Mesenchymal stem cell (in vitro differentiated cells and primary cell): Measurements from ENCODE around the gene RMND1.

Source experiments
- DNase-seq: peaks from one replicate; pipeline ENCODE4 v3.0.0-alpha.2; 2013
- H2AFZ ChIP-seq: one replicate; pipeline ENCODE4 v1.6.1; 2013; ENCODE audit warnings: low read depth, mild to moderate bottlenecking, control low read depth, inconsistent platforms, low read length, moderate library complexity
- H2AK5ac ChIP-seq: 2 replicates; pipeline ENCODE4 v1.6.1; 2013; ENCODE audit warnings: low read length, moderate library complexity, mild to moderate bottlenecking, inconsistent platforms; ENCODE audit not compliant: severe bottlenecking
- H2BK120ac ChIP-seq: one replicate; pipeline ENCODE4 v1.6.1; 2013; ENCODE audit warnings: low read depth, mild to moderate bottlenecking, inconsistent platforms, low read length, moderate library complexity
- H2BK12ac ChIP-seq, 2 experiments: one replicate each; pipeline ENCODE4 v1.6.1; 2013; ENCODE audit warnings: inconsistent platforms in 2 of 2, low read length in 2 of 2, mild to moderate bottlenecking in 2 of 2, moderate library complexity in 2 of 2, control low read depth in 1 of 2
- H2BK15ac ChIP-seq: one replicate; pipeline ENCODE4 v1.6.1; 2013; ENCODE audit warnings: mild to moderate bottlenecking, low read depth, inconsistent platforms; ENCODE audit not compliant: poor library complexity, severe bottlenecking
- H2BK5ac ChIP-seq: 2 replicates; pipeline ENCODE4 v1.6.1; 2013; ENCODE audit warnings: low read depth, mild to moderate bottlenecking, low read length, control low read depth, inconsistent platforms; ENCODE audit not compliant: poor library complexity, severe bottlenecking
- H3K14ac ChIP-seq, 2 experiments: one replicate each; pipeline ENCODE4 v1.6.1; 2013; ENCODE audit warnings: inconsistent platforms in 2 of 2, low read length in 2 of 2, control low read depth in 1 of 2, mild to moderate bottlenecking in 1 of 2, moderate library complexity in 1 of 2
- H3K18ac ChIP-seq, 2 experiments: one replicate each; pipeline ENCODE4 v1.6.1; 2013; ENCODE audit warnings: inconsistent platforms in 2 of 2, low read length in 2 of 2, control low read depth in 1 of 2, low read depth in 1 of 2, mild to moderate bottlenecking in 1 of 2
- H3K23ac ChIP-seq, 2 experiments: one replicate each; pipeline ENCODE4 v1.6.1; 2013; ENCODE audit warnings: inconsistent platforms in 2 of 2, low read length in 2 of 2, mild to moderate bottlenecking in 2 of 2, moderate library complexity in 2 of 2, control low read depth in 1 of 2
- H3K27ac ChIP-seq: 2 replicates; pipeline ENCODE4 v1.5.1; 2013; ENCODE audit warnings: mild to moderate bottlenecking, moderate library complexity, low read length, control low read depth, inconsistent platforms; ENCODE audit not compliant: poor library complexity, severe bottlenecking
- H3K27me3 ChIP-seq, 2 experiments: 2 replicates each; pipeline versions ENCODE4 v1.6.1 to v1.7.0; 2013; ENCODE audit warnings: low read length in 2 of 2, mild to moderate bottlenecking in 2 of 2, moderate library complexity in 2 of 2, control low read depth in 1 of 2, inconsistent platforms in 1 of 2; ENCODE audit not compliant: control insufficient read depth in 1 of 2, insufficient read depth in 1 of 2
- H3K36me3 ChIP-seq, 2 experiments: 2 replicates each; pipeline versions ENCODE4 v1.6.1 to v1.7.0; 2013; ENCODE audit warnings: low read length in 2 of 2, control low read depth in 1 of 2, inconsistent platforms in 1 of 2, low read depth in 1 of 2, mild to moderate bottlenecking in 1 of 2; ENCODE audit not compliant: insufficient read depth in 2 of 2, control insufficient read depth in 1 of 2
- H3K4ac ChIP-seq, 2 experiments: one replicate each; pipeline ENCODE4 v1.6.1; 2013; ENCODE audit warnings: inconsistent platforms in 2 of 2, low read length in 2 of 2, mild to moderate bottlenecking in 2 of 2, moderate library complexity in 2 of 2, control low read depth in 1 of 2, low read depth in 1 of 2
- H3K4me1 ChIP-seq: 2 replicates; pipeline ENCODE4 v1.6.1; 2013; ENCODE audit warnings: low read depth, low read length, control low read depth; ENCODE audit not compliant: control insufficient read depth, insufficient read depth
- H3K4me2 ChIP-seq: 2 replicates; pipeline ENCODE4 v1.6.1; 2013; ENCODE audit warnings: low read length, mild to moderate bottlenecking, inconsistent platforms; ENCODE audit not compliant: poor library complexity, severe bottlenecking
- H3K4me3 ChIP-seq, 2 experiments: 2 replicates each; pipeline versions ENCODE4 v1.5.1 to v1.7.0; 2013; ENCODE audit warnings: low read length in 2 of 2, mild to moderate bottlenecking in 2 of 2, control low read depth in 1 of 2, low read depth in 1 of 2; ENCODE audit not compliant: insufficient read depth in 1 of 2
- H3K79me1 ChIP-seq: replicated peaks from 2 replicates; pipeline ENCODE4 v1.6.1; 2013; ENCODE audit warnings: mild to moderate bottlenecking, control low read depth, low read length, inconsistent platforms; ENCODE audit not compliant: poor library complexity, severe bottlenecking
- H3K9ac ChIP-seq: 2 replicates; pipeline ENCODE4 v1.7.0; 2013; ENCODE audit warnings: mild to moderate bottlenecking, low read length, moderate library complexity
- H3K9me3 ChIP-seq: 2 replicates; pipeline ENCODE4 v1.7.0; 2013; ENCODE audit warnings: mild to moderate bottlenecking, low read length; ENCODE audit not compliant: control insufficient read depth
- H4K8ac ChIP-seq: one replicate; pipeline ENCODE4 v1.6.1; 2013; ENCODE audit warnings: inconsistent platforms, mild to moderate bottlenecking, low read length, moderate library complexity
- H4K91ac ChIP-seq: one replicate; pipeline ENCODE4 v1.6.1; 2013; ENCODE audit warnings: mild to moderate bottlenecking, low read length, inconsistent platforms
- WGBS: methylation state at CpG from one replicate; pipeline ENCODE4 v1.1.7; 2013; ENCODE audit warnings: mixed read lengths; 5-methylcytosine and 5-hydroxymethylcytosine counted together

RMND1 gene

DNA sequence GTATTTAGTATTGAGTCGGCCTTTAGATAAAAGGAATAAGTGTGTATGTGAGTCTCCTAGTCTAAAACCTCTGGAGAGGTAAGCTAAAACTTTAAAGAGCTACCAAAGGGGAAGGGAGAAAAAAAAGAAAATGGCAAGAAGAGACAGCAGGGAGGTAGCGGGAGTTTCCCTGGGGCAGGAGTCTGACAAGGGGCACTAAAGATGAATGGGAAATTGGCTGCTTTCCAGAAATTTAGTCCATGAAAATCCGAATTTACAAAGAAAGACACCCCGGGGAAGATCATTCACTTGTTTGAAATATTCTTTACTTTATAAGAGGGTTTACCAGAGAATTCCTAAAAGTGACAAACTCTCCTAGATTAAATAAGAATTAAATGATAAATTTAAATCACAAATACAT is 19.3 kb downstream of the RMND1 start:
- 97% methylated on average over 2 of the region's 4 CpGs for WGBS
- H3K18ac ChIP-seq: no peak overlapping the region

DNA sequence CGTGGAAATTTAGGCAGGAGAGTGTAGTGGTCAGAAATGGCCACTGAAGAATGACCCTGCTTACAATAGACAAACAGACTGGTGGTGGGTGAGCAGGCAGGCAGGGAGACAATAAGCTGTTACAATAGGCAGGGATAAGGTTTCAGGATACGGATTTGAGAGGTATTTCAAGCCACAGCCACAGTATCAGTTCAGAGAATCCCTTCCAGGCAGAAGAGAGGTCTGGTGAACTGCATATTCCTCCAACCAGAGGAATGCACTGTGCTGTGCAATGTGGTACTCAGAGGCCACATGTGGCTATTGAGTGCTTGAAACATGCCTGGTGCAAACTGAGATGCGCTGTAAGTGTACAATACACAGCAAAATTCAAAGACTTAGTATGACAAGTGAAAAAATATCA is 20.6 kb downstream of the RMND1 start:
- no peak overlapping the region for H3K9ac ChIP-seq
- DNase-seq: no peak
- no peak overlapping the region for H3K4ac ChIP-seq
- H3K23ac ChIP-seq: no peak overlapping the region
- H3K18ac ChIP-seq: no peak overlapping the region
- H3K27me3 ChIP-seq: no peaks in the 10 kb centered on the region
- H2BK120ac ChIP-seq: no peak overlapping the region
- no peak overlapping the region for H4K91ac ChIP-seq
- peaks cover 15% of the 10 kb centered on the region for H3K79me1 ChIP-seq
- H4K8ac ChIP-seq: no peak overlapping the region
- H3K4me2 ChIP-seq: no peak overlapping the region
- no peak overlapping the region for H2BK5ac ChIP-seq
- no peak overlapping the region for H2BK15ac ChIP-seq
- WGBS: 99% methylated on average over 2 of the region's 3 CpGs
- no peak overlapping the region for H3K14ac ChIP-seq
- H2BK12ac ChIP-seq: no peak overlapping the region
- no peak overlapping the region for H2AK5ac ChIP-seq
- no peaks in the 10 kb centered on the region for H3K9me3 ChIP-seq
- no peak overlapping the region for H2AFZ ChIP-seq
- peaks cover 20 to 66% of the 10 kb centered on the region in 2 experiments for H3K36me3 ChIP-seq
- no peak overlapping the region for H3K4me3 ChIP-seq
- peaks cover 8% of the 10 kb centered on the region for H3K4me1 ChIP-seq
- peak overlapping the region; percentile 13 for H3K27ac ChIP-seq

More for the DNA sequence above, 19.3 kb downstream of the RMND1 start:
- Histone ChIP-seq H2AFZ (no peak overlapping the region), H3K23ac (no peak overlapping the region), H3K9me3 (no peaks in the 10 kb centered on the region), H2AK5ac (no peak overlapping the region), H3K4me3 (no peak overlapping the region), H3K4me2 (no peak overlapping the region), H2BK5ac (no peak overlapping the region), H3K4me1 (peaks cover 8% of the 10 kb centered on the region), H4K8ac (no peak overlapping the region), H2BK120ac (no peak overlapping the region), H3K4ac (no peak overlapping the region), H2BK15ac (no peak overlapping the region), H3K14ac (no peak overlapping the region), H3K27ac (no peak overlapping the region), H2BK12ac (no peak overlapping the region), H4K91ac (no peak overlapping the region), H3K79me1 (peaks cover 15% of the 10 kb centered on the region), H3K36me3 (peaks cover 20 to 57% of the 10 kb centered on the region in 2 experiments), H3K9ac (no peak overlapping the region), H3K27me3 (no peaks in the 10 kb centered on the region)
- DNase-seq: no peak

DNA sequence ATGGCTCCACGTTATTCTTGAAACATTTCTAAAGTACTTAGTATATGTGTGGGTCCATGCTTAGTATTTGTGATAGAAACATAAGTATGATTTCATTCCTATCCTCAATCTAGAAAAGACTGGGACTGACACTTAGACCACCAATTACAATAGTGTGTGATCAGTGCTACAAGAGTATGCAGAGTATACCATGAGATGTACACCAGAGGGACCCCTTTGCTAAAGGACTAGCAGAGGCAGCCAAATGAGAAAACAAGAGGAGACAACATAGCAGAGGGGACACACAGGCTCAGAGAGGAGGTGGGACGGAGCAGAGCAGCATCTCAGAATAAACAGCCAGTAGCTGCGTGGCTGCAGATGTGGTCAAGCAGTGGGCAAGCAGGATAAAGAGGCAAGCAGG is 21.0 kb downstream of the RMND1 start:
- 94% methylated on average over 3 of the region's 3 CpGs for WGBS

GRCh38 chr6:151428093-151428735 is 23.7 kb downstream of the RMND1 start:
- H2AK5ac ChIP-seq: no peak overlapping the region
- H3K9me3 ChIP-seq: no peaks in the 10 kb centered on the region
- no peak overlapping the region for H3K9ac ChIP-seq
- H2AFZ ChIP-seq: no peak overlapping the region
- no peak overlapping the region for H2BK15ac ChIP-seq
- peak overlapping the region; percentile 7 for H4K91ac ChIP-seq
- H3K14ac ChIP-seq: no peak overlapping the region
- H3K36me3 ChIP-seq: peaks cover 32 to 88% of the 10 kb centered on the region in 2 experiments
- no peak overlapping the region for H3K4me2 ChIP-seq
- DNase-seq: no peak
- no peak overlapping the region for H2BK12ac ChIP-seq
- H3K79me1 ChIP-seq: peaks cover 22% of the 10 kb centered on the region
- no peak overlapping the region for H3K23ac ChIP-seq
- no peak overlapping the region for H2BK120ac ChIP-seq
- no peak overlapping the region for H3K4me3 ChIP-seq
- no peak overlapping the region for H3K4ac ChIP-seq
- no peak overlapping the region for H3K18ac ChIP-seq
- no peak overlapping the region for H2BK5ac ChIP-seq
- no peak overlapping the region for H3K27ac ChIP-seq
- WGBS: 83% methylated on average over 3 of the region's 4 CpGs
- peaks cover 11% of the 10 kb centered on the region for H3K4me1 ChIP-seq
- H4K8ac ChIP-seq: no peak overlapping the region
- no peaks in the 10 kb centered on the region for H3K27me3 ChIP-seq

More for the DNA sequence above, 21.0 kb downstream of the RMND1 start:
- Histone ChIP-seq H2AFZ (no peak overlapping the region), H3K27me3 (no peaks in the 10 kb centered on the region), H3K9me3 (no peaks in the 10 kb centered on the region), H3K36me3 (peaks cover 20 to 70% of the 10 kb centered on the region in 2 experiments), H3K79me1 (peaks cover 15% of the 10 kb centered on the region), H3K27ac (no peak overlapping the region), H3K9ac (no peak overlapping the region), H3K18ac (no peak overlapping the region), H3K4me2 (no peak overlapping the region), H3K4me3 (no peak overlapping the region), H2BK120ac (no peak overlapping the region), H3K4me1 (peaks cover 10% of the 10 kb centered on the region), H3K4ac (no peak overlapping the region), H2AK5ac (peak overlapping the region; percentile 41), H2BK15ac (no peak overlapping the region), H4K8ac (peak overlapping the region; percentile 9), H4K91ac (no peak overlapping the region), H3K14ac (no peak overlapping the region), H2BK5ac (no peak overlapping the region), H3K23ac (no peak overlapping the region), H2BK12ac (no peak overlapping the region)
- no peak for DNase-seq
